Measurements from ENCODE around the gene STARD3. TPM values are rescaled to one million over a fixed set of nuclear protein-coding genes. Genes with fewer than 3 reads are reported as not detected.

STARD3 gene
- total RNA-seq, 1 experiment from 2014 or later = 30.1 TPM

GRCh38 chr17:39701012-39701783 lies 64.3 kb downstream of the STARD3 start:
- CTCF ChIA-PET = interaction anchor here (0.5 to 2.5 kb wide), 8 partner anchors 9 to 719 kb away, joined by 3 to 13 read pairs (median 4); partner anchors contain the start of gene MIEN1
- POLR2A ChIA-PET = interaction anchor here (0.7 to 3.1 kb wide), 9 partner anchors 11 to 280 kb away, joined by 3 to 68 read pairs (median 13); partner anchors contain the start of genes MIEN1, PGAP3, PSMD3 and STARD3
- Mint-ChIP-seq H3K27ac (ENCODE audit: low read depth, unreplicated experiment) (peak overlapping the region; percentile 56), H3K36me3 (ENCODE audit: insufficient read depth, unreplicated experiment) (no peaks in the 10 kb centered on the region), H3K9me3 (ENCODE audit: unreplicated experiment) (no peaks in the 10 kb centered on the region), H3K4me1 (ENCODE audit: insufficient read depth, unreplicated experiment) (peaks cover 22% of the 10 kb centered on the region), H3K4me3 (ENCODE audit: unreplicated experiment) (peak overlapping the region; percentile 81), H3K27me3 (ENCODE audit: insufficient read depth, unreplicated experiment) (no peaks in the 10 kb centered on the region)
- no peak for DNase-seq (ENCODE audit: unreplicated experiment)
- no peak for TF ChIP-seq CTCF (IDR thresholded peaks at IDR 0.05; ENCODE audit: unreplicated experiment)
- intact Hi-C loops (cut with micrococcal nuclease) = no loop called here
- BruUV-seq (replicated peaks) = no TSS peak

- no TSS peak for BruUV-seq (replicated peaks)
- TF ChIP-seq CTCF (IDR thresholded peaks at IDR 0.05; ENCODE audit: unreplicated experiment) = no peak
- CTCF ChIA-PET = interaction anchor here (1.2 to 1.3 kb wide), 2 partner anchors 9 to 28 kb away, joined by 3 to 4 read pairs; partner anchors contain the start of gene MIEN1
- peaks cover 22% of the 10 kb centered on the region for H3K4me1 Mint-ChIP-seq (ENCODE audit: insufficient read depth, unreplicated experiment)
- H3K27ac Mint-ChIP-seq (ENCODE audit: low read depth, unreplicated experiment) = peak overlapping the region; percentile 56
- intact Hi-C loops (cut with micrococcal nuclease) = no loop called here
- H3K9me3 Mint-ChIP-seq (ENCODE audit: unreplicated experiment) = no peaks in the 10 kb centered on the region
- peak overlapping the region; percentile 81 for H3K4me3 Mint-ChIP-seq (ENCODE audit: unreplicated experiment)
- peaks cover 2% of the 10 kb centered on the region for H3K36me3 Mint-ChIP-seq (ENCODE audit: insufficient read depth, unreplicated experiment)
- POLR2A ChIA-PET = interaction anchor here (0.7 to 3.1 kb wide), 4 partner anchors 12 to 28 kb away, joined by 3 to 36 read pairs (median 8); partner anchors contain the start of genes MIEN1 and PGAP3
- DNase-seq (ENCODE audit: unreplicated experiment) = no peak
- H3K27me3 Mint-ChIP-seq (ENCODE audit: insufficient read depth, unreplicated experiment) = no peaks in the 10 kb centered on the region
Observed at GRCh38 chr17:39701784-39702422, 65.0 kb downstream of the STARD3 start.

GRCh38 chr17:39702901-39703893 lies 66.3 kb downstream of the STARD3 start:
- no peak for TF ChIP-seq CTCF (IDR thresholded peaks at IDR 0.05; ENCODE audit: unreplicated experiment)
- H3K4me3 Mint-ChIP-seq (ENCODE audit: unreplicated experiment) = no peak overlapping the region
- H3K4me1 Mint-ChIP-seq (ENCODE audit: insufficient read depth, unreplicated experiment) = peaks cover 22% of the 10 kb centered on the region
- intact Hi-C loops (cut with micrococcal nuclease) = no loop called here
- H3K9me3 Mint-ChIP-seq (ENCODE audit: unreplicated experiment) = no peaks in the 10 kb centered on the region
- no TSS peak for BruUV-seq (replicated peaks)
- peaks cover 15% of the 10 kb centered on the region for H3K36me3 Mint-ChIP-seq (ENCODE audit: insufficient read depth, unreplicated experiment)
- no peak for DNase-seq (ENCODE audit: unreplicated experiment)
- ChIA-PET POLR2A (interaction anchor here (0.6 to 2.3 kb wide), 4 partner anchors 14 to 22 kb away, joined by 3 to 11 read pairs (median 4); partner anchors contain the start of gene PGAP3), CTCF (interaction anchor here (1.2 kb wide), 1 partner anchor 27 kb away, joined by 4 read pairs; the partner anchor contains the start of gene MIEN1)
- no peaks in the 10 kb centered on the region for H3K27me3 Mint-ChIP-seq (ENCODE audit: insufficient read depth, unreplicated experiment)
- H3K27ac Mint-ChIP-seq (ENCODE audit: low read depth, unreplicated experiment) = no peak overlapping the region
